Measurements from ENCODE around the gene BAG5.

The BAG5 gene

GRCh38 chr14:103546652-103547454 is 15.6 kb downstream of the BAG5 start:
- peak; percentile 95 for DNase-seq

- no peak for DNase-seq
Observed at GRCh38 chr14:103545915-103546651, 16.4 kb downstream of the BAG5 start.

GRCh38 chr14:103545219-103545914 is 17.1 kb downstream of the BAG5 start:
- DNase-seq = no peak

- DNase-seq = no peak
Observed at GRCh38 chr14:103544388-103545218, 17.9 kb downstream of the BAG5 start.

GRCh38 chr14:103543721-103544387 is 18.6 kb downstream of the BAG5 start:
- no peak for DNase-seq

- DNase-seq = peak; percentile 81
Observed at GRCh38 chr14:103543140-103543539, 19.3 kb downstream of the BAG5 start.

GRCh38 chr14:103542605-103543088 is 19.8 kb downstream of the BAG5 start:
- DNase-seq = peak; percentile 99

GRCh38 chr14:103541709-103542604 is 20.5 kb downstream of the BAG5 start:
- DNase-seq = peak; percentile 85

- DNase-seq = no peak
Observed at GRCh38 chr14:103540821-103541708, 21.4 kb downstream of the BAG5 start.

- DNase-seq = no peak
Observed at GRCh38 chr14:103539056-103539825, 23.2 kb downstream of the BAG5 start.

- no peak for DNase-seq
Observed at GRCh38 chr14:103538291-103539055, 24.0 kb downstream of the BAG5 start.

- no peak for DNase-seq
Observed at GRCh38 chr14:103537175-103537990, 25.1 kb downstream of the BAG5 start.

- DNase-seq = no peak
Observed at GRCh38 chr14:103536693-103537092, 25.8 kb downstream of the BAG5 start.

GRCh38 chr14:103535891-103536565 is 26.4 kb downstream of the BAG5 start:
- no peak for DNase-seq

- DNase-seq = no peak
Observed at GRCh38 chr14:103535081-103535890, 27.2 kb downstream of the BAG5 start.

GRCh38 chr14:103534576-103535061 is 27.8 kb downstream of the BAG5 start:
- DNase-seq = no peak
